OCI-LY7 (cell line): ENCODE measurements around the gene ACAT2. TPM values are rescaled to one million over a fixed set of nuclear protein-coding genes. Genes with fewer than 3 reads are reported as not detected.

Source experiments
- BruUV-seq: library from RNA; stranded (reverse); fragments of 400-500 nt; replicated peaks from 2 replicates; lab custom pipeline; 2021; lab: Mats Ljungman, UMichigan
- CTCF ChIA-PET: fragments of 300-600 bp; sonication (Branson Sonifier 250); formaldehyde crosslinking; loops from one replicate; lab custom pipeline; 2022; ENCODE audit warnings: antibody characterized with exemption; ENCODE audit not compliant: unreplicated experiment; lab: Charles Lee
- POLR2A ChIA-PET: fragments of 300-600 bp; sonication (Branson Sonifier 250); formaldehyde crosslinking; loops from one replicate; lab custom pipeline; 2022; ENCODE audit warnings: antibody characterized with exemption; lab: Charles Lee
- DNase-seq: peaks from one replicate; pipeline ENCODE4 v3.0.0-alpha.2; 2015; ENCODE audit warnings: low spot score
- H2AFZ ChIP-seq: fragments of 200-600 bp; sonication (generic), shearing (Covaris generic); 2 replicates; pipeline ENCODE4 v1.6.1; 2014; ENCODE audit warnings: mild to moderate bottlenecking, antibody characterized with exemption, low read length, moderate library complexity
- H3K27ac ChIP-seq: fragments of 200-600 bp; sonication (generic); 2 replicates; pipeline ENCODE4 v1.5.1; 2014; ENCODE audit warnings: mixed run types, low read depth, mild to moderate bottlenecking, moderate library complexity, low read length, inconsistent platforms; ENCODE audit not compliant: poor library complexity, severe bottlenecking
- H3K36me3 ChIP-seq: fragments of 200-600 bp; sonication (generic); 2 replicates; pipeline ENCODE4 v1.6.1; 2014; ENCODE audit warnings: mild to moderate bottlenecking, antibody characterized with exemption, low read length, moderate library complexity, mixed read lengths; ENCODE audit not compliant: insufficient read depth
- H3K4me1 ChIP-seq: fragments of 200-600 bp; sonication (generic); 2 replicates; pipeline ENCODE4 v1.5.1; 2014; ENCODE audit warnings: mild to moderate bottlenecking, low read length; ENCODE audit not compliant: insufficient read depth, poor library complexity, severe bottlenecking
- H3K4me2 ChIP-seq: fragments of 200-600 bp; sonication (generic); 2 replicates; pipeline ENCODE4 v1.6.1; 2014; ENCODE audit warnings: mild to moderate bottlenecking, low read length
- H3K4me3 ChIP-seq: fragments of 200-600 bp; sonication (generic); 2 replicates; pipeline ENCODE4 v1.5.1; 2014; ENCODE audit warnings: mild to moderate bottlenecking, low read depth, low read length; ENCODE audit not compliant: poor library complexity, severe bottlenecking
- H3K79me2 ChIP-seq: fragments of 200-600 bp; sonication (generic); 2 replicates; pipeline ENCODE4 v1.6.1; 2016; ENCODE audit warnings: low read depth, mild to moderate bottlenecking, low read length, moderate library complexity, mixed read lengths; ENCODE audit not compliant: insufficient read depth
- H3K9me2 ChIP-seq: fragments of 200-600 bp; sonication (generic); 2 replicates; pipeline ENCODE4 v1.6.1; 2016; ENCODE audit warnings: mild to moderate bottlenecking, low read length, mixed read lengths; ENCODE audit not compliant: insufficient read depth
- H3K9me3 ChIP-seq: fragments of 200-600 bp; sonication (generic); 2 replicates; pipeline ENCODE4 v1.6.1; 2014; ENCODE audit warnings: mild to moderate bottlenecking, mixed run types, low read length, mixed read lengths
- H4K20me1 ChIP-seq: fragments of 200-600 bp; sonication (generic); 2 replicates; pipeline ENCODE4 v1.6.1; 2014; ENCODE audit warnings: mild to moderate bottlenecking, antibody characterized with exemption, low read length, moderate library complexity, mixed read lengths; ENCODE audit not compliant: insufficient read depth
- CTCF ChIP-seq: fragments of 200-600 bp; sonication (generic); conservative IDR thresholded peaks from 2 replicates; pipeline ENCODE4 v1.5.1; 2014; ENCODE audit warnings: mild to moderate bottlenecking, antibody characterized with exemption, low read length, moderate library complexity, mixed read lengths
- EZH2phosphoT487 ChIP-seq: fragments of 200-600 bp; sonication (generic); IDR thresholded peaks from 2 replicates; pipeline ENCODE4 v1.6.1; 2018; ENCODE audit warnings: low read depth, borderline replicate concordance, mild to moderate bottlenecking, mixed run types, antibody characterized with exemption, low read length, moderate library complexity, mixed read lengths
- intact Hi-C: fragments of 100-400 bp; cut with micrococcal nuclease; formaldehyde crosslinking; loops from one replicate; pipeline ENCODE4 v1.10.0; 2022; ENCODE audit not compliant: unreplicated experiment
- total RNA-seq, 2 experiments: library from RNA; depleted of rRNA in 1 of 2; stranded (reverse); fragments of >200 nt in 1 of 2; shearing (Covaris generic) in 1 of 2; gene quantifications; 2 replicates each; pipeline ENCODE4 v1.2.3, GENCODE V29; 2014 to 2022

The ACAT2 gene
- total RNA-seq, 2 experiments from 2014 or later, result 42.4 to 110 TPM

GRCh38 chr6:159804504-159804903 lies 42.7 kb downstream of the ACAT2 start:
- H4K20me1 ChIP-seq, result no peaks in the 10 kb centered on the region
- TF ChIP-seq CTCF (no peak), EZH2phosphoT487 (no peak)
- no peak overlapping the region for H3K27ac ChIP-seq
- ChIA-PET CTCF (no interaction called here), POLR2A (no interaction called here)
- no peaks in the 10 kb centered on the region for H3K9me2 ChIP-seq
- H3K79me2 ChIP-seq, result no peaks in the 10 kb centered on the region
- no peak overlapping the region for H3K4me2 ChIP-seq
- intact Hi-C loops, result no loop called here
- peaks cover 9% of the 10 kb centered on the region for H3K4me1 ChIP-seq
- no TSS peak for BruUV-seq
- H3K9me3 ChIP-seq, result no peaks in the 10 kb centered on the region
- no peak overlapping the region for H2AFZ ChIP-seq
- no peak overlapping the region for H3K4me3 ChIP-seq
- peaks cover 6% of the 10 kb centered on the region; the same call in 1 of the 2 replicates for H3K36me3 ChIP-seq
- no peak for DNase-seq

- Histone ChIP-seq H3K9me2 (no peaks in the 10 kb centered on the region), H3K9me3 (no peaks in the 10 kb centered on the region), H3K36me3 (no peaks in the 10 kb centered on the region), H3K27ac (no peak overlapping the region), H3K4me1 (peaks cover 15% of the 10 kb centered on the region), H4K20me1 (no peaks in the 10 kb centered on the region), H3K4me3 (no peak overlapping the region), H2AFZ (no peak overlapping the region), H3K4me2 (no peak overlapping the region), H3K79me2 (no peaks in the 10 kb centered on the region)
- no peak for DNase-seq
- ChIA-PET POLR2A (interaction anchor here (1.0 to 1.3 kb wide), 3 partner anchors 16 to 105 kb away, joined by 3 to 4 read pairs (median 3); partner anchors contain the start of genes MRPL18 and TCP1), CTCF (interaction anchor here (0.7 kb wide), 1 partner anchor 11 kb away, joined by 3 read pairs; no protein-coding TSS in a partner anchor)
- intact Hi-C loops, result no loop called here
- no peak for TF ChIP-seq CTCF
- TF ChIP-seq EZH2phosphoT487, result no peak
- BruUV-seq, result no TSS peak
Measured at GRCh38 chr6:159805440-159806020, 43.7 kb downstream of the ACAT2 start.

GRCh38 chr6:159806021-159806458 lies 44.2 kb downstream of the ACAT2 start:
- Histone ChIP-seq H3K36me3 (no peaks in the 10 kb centered on the region), H3K4me1 (peaks cover 15% of the 10 kb centered on the region), H3K4me3 (no peak overlapping the region), H3K79me2 (no peaks in the 10 kb centered on the region), H3K9me3 (no peaks in the 10 kb centered on the region), H3K9me2 (no peaks in the 10 kb centered on the region), H3K4me2 (no peak overlapping the region), H3K27ac (no peak overlapping the region), H2AFZ (no peak overlapping the region), H4K20me1 (no peaks in the 10 kb centered on the region)
- intact Hi-C loops, result no loop called here
- no peak for DNase-seq
- BruUV-seq, result no TSS peak
- CTCF ChIA-PET, result interaction anchor here (0.7 kb wide), 1 partner anchor 12 kb away, joined by 3 read pairs; no protein-coding TSS in a partner anchor
- no peak for TF ChIP-seq CTCF
- TF ChIP-seq EZH2phosphoT487, result no peak
- POLR2A ChIA-PET, result interaction anchor here (0.6 to 1.3 kb wide), 5 partner anchors 16 to 105 kb away, joined by 3 to 4 read pairs (median 3); partner anchors contain the start of genes MRPL18 and TCP1
